Inferior parietal cortex (tissue), 1 donor: ENCODE measurements around the gene EFTUD2.
"Not testable (repeated sequence)": the region's sequence is repeated elsewhere in the genome, so short reads cannot be mapped to it uniquely, and the experiment has no call there.

Experiments used
- DNase-seq: peaks from one replicate; pipeline ENCODE4 v3.0.0-alpha.2; 2016; ENCODE audit errors: extremely low spot score

EFTUD2 gene

DNA sequence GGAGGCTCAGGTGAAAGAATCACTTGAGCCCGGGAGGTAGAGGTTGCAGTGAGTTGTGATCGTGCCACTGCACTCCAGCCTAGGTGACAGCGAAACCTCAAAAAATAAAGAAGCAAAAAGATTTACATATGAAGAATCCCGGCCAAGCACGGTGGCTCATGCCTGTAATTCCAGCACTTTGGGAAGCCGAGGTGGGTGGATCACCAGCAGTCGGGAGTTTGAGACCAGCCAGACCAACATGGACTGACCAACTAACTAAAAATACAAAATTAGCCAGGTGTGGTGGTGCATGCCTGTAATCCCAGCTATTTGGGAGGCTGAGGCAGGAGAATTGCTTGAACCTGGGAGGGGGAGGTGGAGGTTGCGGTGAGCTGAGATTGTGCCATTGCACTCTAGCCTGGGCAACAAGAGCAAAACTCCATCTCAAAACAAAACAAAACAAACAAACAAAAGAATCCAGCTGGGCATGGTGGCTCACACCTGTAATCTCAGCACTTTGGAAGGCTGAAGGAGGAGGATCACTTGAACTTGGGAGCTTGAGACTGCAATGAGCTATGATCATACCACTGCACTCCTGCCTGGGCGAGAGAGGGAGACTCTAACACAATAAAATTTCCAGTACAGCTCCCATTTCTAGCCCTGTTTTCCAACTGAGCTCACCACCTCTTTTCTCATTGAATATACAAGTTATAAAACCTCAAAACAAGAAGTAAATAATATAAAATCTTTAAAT, 90.4 kb downstream of the EFTUD2 start:
- DNase-seq: not testable (repeated sequence)

- DNase-seq: no peak
Observed at GRCh38 chr17:44808156-44808555, 91.1 kb downstream of the EFTUD2 start.

GRCh38 chr17:44807817-44808155, 91.5 kb downstream of the EFTUD2 start:
- no peak for DNase-seq

DNA sequence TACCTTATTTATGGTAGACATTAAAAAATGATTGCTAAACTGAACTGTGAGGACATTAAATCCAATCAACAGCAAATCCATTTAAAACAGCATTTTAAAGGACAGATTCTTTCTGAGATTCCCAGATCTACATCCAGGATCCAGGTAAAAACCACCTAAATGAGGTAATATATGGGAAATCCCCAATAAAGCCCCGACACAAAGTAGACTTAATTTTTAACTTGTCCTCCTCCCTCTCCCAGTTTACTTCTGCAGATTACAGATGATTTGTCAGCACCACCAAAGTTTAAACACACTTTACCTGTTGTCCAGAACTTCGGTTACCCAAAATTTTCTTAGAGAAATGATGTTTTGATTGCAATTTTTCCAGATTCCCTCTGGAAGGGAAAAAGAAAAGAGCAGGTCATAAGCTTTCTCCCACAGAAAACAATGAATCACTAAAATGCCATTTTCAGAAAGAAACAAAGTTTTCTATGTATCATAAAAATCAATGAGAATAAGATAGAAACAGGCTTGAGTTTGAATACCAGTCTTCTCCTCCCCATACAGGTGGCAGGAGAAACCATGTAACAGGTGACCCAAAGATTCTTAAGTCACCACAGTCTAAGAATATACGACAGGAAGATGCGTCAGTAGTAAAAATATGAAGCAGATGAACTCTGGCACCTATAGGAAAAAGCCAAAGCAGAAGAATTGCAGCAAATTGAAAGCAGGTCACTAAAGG, 92.0 kb downstream of the EFTUD2 start:
- no peak for DNase-seq

DNA sequence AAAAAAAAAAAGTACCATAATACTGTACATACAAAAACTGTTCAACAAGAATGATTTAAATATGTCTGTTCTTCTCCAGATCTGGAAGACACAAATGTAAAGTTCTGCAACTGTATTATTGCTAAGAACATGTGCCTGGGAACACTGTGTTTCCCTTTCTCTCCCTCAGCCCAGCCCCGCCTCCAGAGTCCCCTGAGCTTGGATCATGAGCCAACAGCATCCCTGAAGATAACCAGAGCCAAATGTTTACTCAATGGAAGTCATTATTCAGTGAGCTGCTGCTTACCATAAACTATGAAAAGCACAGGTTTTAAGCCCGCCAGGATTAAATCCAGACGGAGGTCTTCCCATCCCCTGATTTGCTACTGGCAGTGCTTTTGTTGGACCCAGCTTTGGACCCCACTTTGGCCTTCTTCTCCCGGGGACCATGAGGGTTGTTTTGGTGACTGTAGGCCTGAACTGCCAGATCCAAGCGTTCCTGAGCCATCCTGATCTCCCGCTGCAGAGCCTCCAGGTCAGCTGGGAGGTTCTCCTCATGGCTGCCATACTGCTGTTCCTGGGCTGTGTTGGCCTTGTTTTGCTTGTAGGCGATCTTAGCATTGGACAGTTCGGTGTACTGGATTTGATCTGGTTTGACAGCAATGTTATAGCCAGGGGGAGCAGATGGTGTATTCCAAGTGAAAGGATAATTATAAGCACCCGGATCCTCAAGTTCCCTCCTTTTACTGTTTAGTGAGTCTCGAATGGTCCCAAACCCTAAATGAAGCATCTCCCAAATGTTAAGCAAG, 94.7 kb downstream of the EFTUD2 start:
- DNase-seq: no peak

- no peak for DNase-seq
Observed at GRCh38 chr17:44801880-44802279, 97.4 kb downstream of the EFTUD2 start.
